A549 treated with GW870086 at 1 μM for 4 hours (cell line): Measurements from ENCODE around the gene DAPP1. TPM values are rescaled to one million over a fixed set of nuclear protein-coding genes. Genes with fewer than 3 reads are reported as not detected.

Experiments
- total RNA-seq: library from RNA; stranded (reverse); fragments of 200-300 nt; extraction: Qiagen RNA extraction; gene quantifications from 5 replicates; pipeline ENCODE4 v1.2.3, GENCODE V29; 2022; ENCODE audit warnings: low read depth

DAPP1 gene, protein sequence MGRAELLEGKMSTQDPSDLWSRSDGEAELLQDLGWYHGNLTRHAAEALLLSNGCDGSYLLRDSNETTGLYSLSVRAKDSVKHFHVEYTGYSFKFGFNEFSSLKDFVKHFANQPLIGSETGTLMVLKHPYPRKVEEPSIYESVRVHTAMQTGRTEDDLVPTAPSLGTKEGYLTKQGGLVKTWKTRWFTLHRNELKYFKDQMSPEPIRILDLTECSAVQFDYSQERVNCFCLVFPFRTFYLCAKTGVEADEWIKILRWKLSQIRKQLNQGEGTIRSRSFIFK
- not detected in 5 replicates for total RNA-seq

GRCh38 chr4:99816545-99817308 lies at the start of gene DAPP1:
DAPP1 (plus strand) TSS chr4:99816827; CDS start chr4:99816914, 87 bp downstream.

GRCh38 chr4:99894161-99894997 lies 77.8 kb downstream of the DAPP1 start, which contains the start of gene LAMTOR3:
LAMTOR3 (minus strand) TSS chr4:99894427; CDS start chr4:99893963, 464 bp downstream.

Other genes with a start within 250 kb of the DAPP1 start
- gene MTTP, start 242.0 kb upstream of the DAPP1 start, total RNA-seq = 0.05 TPM in 1 of 5 replicates, not detected in the others
- not detected in 5 replicates for gene C4orf54, start 159.0 kb upstream of the DAPP1 start, total RNA-seq
- 21.9 to 29.7 TPM (median 28.8 TPM) in 5 replicates for gene LAMTOR3, start 77.6 kb downstream of the DAPP1 start, total RNA-seq
- gene DNAJB14, start 129.8 kb downstream of the DAPP1 start, total RNA-seq = 13.0 to 20.6 TPM (median 18.0 TPM) in 5 replicates
- 628 to 678 TPM (median 642 TPM) in 5 replicates for gene H2AZ1, start 133.4 kb downstream of the DAPP1 start, total RNA-seq